GM19463 (cell line): Measurements from ENCODE around the gene SPON1.
A peak's percentile ranks its signal among the peaks of the same experiment; 100 is the strongest.

Experiments used
- ATAC-seq: cut with Tn5 transposase; IDR thresholded peaks from one replicate; pipeline ENCODE4 v1.9.1; 2021; ENCODE audit warnings: mild to moderate bottlenecking, moderate library complexity; ENCODE audit not compliant: unreplicated experiment

The SPON1 gene

DNA sequence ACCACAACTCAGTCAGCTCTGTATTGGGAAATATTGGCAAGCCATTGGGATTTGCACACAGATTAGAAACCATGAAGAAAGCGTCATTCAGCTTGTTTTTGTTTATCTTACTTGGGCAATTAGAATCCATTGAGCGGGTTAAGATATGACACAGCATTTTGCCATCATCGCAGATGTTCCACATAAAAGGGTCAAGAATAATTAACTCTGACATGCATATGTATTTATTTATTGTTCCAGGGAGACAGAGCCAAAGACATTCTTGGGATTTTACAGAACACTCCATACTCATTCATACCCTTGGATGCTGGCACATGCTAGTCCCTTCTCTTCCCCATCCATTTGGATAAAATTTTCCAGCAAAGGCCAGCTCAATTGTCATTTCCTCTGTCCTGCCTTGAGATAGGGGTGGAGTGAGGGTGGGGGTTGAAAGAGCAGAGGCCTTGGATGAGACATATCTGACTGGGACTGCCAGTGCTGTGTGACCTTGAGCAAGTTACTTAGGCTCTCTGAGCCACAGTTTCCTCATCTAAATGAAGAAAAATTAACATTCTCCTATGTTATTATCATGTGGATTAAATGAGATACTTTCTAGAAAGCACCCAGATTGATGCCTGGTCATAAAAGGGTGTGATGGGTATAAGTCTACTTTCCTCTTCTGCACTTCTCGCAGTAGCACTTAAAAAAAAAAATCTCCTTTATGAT is 216.7 kb downstream of the SPON1 start:
- ATAC-seq = no peak

DNA sequence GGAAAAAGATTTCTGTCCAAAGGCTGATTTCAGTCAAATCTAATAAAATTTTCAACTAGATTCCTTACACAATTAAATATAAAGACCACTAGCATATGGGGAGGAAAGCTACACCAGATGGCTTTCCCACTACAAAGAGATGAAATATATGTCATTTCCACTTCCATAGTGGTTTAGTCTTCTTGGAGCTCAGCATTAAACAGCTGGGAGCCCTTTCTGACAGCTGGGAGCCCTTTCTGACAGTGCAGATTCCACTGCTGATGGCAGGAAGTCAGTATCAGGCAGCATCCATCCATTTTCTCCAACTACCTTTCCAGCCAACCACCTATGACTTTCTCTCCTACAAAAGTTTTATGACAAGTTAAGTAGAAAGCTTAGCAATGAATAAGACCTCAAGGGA is 218.6 kb downstream of the SPON1 start:
- ATAC-seq = no peak

DNA sequence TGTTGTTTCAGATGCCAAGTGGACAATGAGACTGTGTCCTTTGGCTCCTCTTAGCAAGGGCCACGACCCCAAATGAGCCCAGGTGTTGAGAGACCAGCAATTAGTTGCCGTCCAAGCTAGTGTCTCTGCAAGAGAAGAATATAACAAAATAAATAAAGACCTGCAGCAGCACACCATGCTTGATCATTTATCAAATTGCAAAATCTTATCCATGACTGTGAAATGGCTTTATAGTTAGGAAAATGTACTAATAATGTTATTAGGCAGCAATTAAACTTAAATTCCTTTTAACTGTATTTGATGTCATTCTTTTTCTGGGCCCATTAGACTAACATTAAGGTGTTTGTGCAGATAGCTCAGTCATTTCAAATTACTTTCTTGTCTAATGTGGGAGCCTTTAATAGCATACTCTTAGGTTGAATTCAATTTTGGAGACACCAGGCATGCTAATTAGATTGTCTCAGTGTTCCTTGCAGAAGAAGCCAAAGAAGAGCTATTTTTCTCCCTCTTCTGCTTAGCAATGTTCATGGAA is 220.4 kb downstream of the SPON1 start:
- no peak for ATAC-seq

DNA sequence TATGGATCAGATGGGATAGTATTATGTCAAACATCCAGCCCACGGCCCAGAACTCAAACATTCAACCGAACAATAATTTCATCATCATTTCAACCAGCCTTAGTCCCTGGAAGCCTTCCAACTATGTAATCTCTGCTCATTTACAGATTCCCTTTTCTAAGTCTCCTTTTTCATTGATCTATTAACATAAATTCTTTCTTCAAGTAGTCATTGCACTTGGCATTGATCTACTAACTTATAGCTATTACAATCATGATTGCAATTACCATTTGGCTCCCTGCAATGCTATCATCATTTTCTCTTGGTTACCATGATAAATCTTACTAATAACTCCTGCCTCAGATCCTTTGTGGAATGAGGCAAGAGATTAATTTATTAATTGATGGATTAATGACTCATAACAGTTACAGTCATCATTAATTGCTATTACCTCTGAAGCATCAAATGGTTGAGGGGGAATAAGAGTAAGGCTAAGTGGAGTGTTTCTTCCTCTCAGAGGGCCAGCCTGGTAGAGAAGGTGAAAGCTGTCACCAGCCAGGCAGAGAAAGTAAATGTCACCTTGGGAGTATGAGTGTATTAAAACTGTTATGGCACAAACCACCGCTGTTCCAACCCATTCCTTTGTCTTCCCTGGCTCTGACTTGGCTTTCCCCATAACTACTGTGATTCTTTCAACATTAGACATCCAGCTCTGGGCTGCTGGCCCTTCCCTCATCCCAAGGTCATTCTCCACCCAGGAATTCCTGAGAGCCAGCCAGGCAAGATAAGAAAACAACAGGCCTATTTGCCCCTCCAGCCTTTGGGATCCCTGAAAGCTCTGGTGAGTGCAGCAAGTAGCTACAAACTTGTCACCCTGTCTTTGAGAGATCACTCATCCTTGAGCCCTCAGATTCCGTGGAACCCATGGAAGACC is 221.8 kb downstream of the SPON1 start:
- ATAC-seq = no peak

DNA sequence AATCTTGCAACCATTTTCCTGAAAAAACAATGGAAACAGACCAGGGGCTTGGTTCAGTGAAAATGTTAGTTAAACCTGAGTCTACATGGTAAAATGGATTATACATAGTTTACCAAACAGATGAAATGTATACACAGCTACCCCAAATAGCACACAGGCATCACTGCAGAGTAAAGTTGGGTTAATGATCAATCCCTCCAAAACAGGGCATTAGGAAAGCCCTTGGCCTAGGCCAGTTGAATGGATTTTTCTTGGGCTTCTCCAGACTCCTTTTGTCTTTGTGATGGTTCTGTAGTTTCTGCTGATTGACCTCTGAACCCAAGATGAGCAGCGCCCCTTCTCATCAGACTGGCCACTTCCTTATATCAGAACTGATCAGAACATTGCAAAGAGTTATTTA is 222.9 kb downstream of the SPON1 start:
- ATAC-seq = no peak

DNA sequence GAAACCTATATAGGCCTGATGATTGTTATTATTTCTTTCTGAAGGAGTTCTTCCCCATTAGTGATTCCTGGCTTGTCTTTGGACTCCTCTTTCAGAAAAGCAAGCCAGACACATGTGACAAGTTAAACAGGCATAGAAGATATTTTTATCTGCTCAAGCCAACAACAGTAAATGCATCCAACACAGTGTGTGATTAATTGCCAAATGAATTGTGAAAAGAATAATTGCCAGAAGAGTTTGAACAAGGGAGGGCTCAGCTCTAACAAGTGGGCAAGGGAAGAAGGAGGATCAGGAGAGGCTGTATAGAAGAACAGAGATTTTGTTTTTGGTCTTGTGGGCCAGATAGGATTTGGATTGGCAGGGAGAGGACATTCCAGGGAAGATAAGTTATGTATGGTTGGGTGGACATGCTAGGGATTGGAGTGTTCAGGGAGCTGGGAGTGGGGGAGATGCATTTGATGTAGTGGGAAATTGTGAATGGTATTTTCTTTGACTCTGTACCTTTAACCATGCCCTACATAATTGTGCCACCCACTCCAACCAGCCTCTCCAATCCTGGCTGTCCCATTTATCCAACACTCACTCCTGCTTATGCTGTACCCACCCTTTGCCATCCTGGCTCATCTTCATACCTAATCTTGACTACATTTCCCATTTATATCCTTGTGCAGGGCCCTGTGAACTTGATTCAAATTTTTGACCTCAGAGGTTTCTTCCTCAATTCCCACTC is 223.7 kb downstream of the SPON1 start:
- no peak for ATAC-seq

DNA sequence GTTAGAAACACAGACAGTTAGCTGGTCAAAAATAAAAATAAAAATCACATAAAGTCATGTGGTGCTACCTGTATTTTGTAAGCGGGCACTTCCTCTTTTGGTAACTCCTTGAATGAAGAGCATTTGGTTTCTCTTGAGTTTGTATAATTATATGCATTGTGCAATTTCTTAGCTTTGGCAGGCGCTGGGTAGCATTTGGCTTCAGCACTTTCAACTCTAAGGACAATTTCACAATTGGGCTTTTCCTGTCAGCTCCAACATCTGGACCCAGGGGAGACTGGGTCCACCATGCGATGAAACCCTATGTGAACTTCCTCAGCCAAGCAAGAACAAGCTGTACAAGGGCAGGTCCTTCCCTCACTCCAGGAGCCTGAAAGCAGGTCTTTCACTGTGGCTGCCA is 227.4 kb downstream of the SPON1 start:
- no peak for ATAC-seq

DNA sequence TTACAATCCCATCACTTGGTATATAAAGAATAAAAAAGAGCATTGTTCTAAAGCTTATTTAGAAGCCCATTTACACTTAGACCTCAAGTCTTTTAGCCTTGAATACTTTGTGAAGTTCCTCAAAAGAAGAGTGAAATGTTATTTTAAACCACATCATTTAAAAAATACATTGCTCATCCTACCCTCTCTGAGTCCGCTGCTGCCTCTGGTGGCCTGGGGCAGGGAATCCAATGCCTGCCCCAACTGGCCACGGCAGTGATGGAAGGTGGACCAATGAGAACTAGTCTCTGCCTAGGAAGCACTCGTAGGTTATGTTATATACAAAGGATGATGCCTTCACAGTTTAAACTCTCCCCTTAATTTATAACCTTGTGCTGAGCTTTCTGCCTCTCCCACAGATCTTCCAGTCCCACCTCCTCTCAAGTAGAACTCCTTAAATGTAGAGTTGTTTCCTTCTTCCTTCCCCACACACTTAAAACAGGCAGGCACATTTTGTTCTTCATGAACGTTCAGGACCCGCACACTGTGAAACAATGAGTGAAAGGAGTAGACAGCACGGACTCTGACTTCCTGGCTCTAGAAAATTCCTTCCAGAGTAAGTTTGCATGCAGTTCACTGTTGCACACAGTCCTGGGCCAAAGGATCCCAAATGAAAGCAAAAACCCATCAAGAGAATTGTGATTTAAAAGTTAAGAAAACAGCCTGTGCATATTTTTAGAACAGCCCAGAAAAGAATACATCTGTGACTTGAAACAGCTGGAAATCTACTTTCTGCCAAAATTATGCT is 228.7 kb downstream of the SPON1 start:
- ATAC-seq = no peak

DNA sequence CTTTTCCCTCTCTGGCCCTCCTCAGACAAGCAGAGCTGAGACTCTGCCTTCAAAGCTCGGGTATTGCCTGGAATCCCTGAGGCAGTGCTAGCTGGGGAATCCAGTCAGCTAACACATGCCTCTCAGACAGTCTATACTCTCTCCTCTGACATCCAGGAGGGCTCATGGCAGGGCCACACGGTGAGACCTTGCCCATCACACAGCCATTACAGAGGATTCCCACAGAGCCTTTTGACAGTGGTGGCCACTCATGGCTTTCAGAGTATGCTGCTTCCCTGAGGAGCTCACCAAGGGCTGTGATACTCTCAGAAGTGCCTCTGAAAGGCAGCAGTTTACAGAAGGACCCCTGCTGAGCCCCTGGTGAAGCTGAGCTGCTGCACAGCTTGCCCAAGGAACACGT is 231.1 kb downstream of the SPON1 start:
- ATAC-seq = no peak

DNA sequence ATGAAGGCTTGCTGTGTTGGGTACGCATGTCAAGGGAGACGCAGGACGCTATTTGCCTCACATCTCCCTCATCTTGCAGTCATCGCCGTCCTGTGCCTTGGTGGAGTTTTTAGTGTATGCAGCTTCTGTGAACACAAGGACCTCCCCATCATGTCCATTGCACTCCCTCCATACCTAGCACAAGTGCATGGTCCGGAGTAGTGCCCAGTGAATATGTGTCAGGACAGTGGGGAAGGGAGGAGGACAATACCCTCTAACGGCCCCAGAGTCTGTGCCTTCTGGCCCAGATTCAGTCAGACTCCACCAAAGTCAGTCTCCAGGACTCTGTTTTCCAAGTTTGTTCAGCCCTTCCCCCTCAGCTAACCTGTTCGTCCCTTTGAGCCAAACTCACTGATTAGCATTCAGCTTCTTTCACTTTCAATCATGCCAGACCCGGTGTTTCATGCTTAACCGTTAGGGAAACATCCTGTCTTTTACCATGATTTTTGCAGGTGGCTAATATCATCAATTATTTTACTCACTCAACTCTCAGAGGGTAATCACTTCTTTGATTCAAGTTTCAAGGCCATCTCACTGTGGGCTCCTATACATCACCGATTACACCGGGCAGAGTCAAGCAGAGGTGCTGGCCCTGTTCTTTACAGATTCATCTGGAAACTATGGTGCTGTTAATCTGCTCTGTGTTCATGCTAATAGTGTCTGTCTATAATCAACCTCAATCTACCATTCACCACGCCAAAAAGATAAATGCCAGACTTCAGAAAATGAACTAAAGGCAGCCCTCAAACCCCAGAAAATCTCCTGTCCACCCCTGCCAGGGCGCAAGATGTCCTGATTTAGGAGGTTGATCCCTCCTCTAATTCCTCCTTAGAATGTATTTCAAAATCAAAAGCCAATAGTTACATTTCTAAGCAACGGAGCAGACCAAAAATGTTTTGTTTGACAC is 240.0 kb downstream of the SPON1 start:
- peak; percentile 56 for ATAC-seq

DNA sequence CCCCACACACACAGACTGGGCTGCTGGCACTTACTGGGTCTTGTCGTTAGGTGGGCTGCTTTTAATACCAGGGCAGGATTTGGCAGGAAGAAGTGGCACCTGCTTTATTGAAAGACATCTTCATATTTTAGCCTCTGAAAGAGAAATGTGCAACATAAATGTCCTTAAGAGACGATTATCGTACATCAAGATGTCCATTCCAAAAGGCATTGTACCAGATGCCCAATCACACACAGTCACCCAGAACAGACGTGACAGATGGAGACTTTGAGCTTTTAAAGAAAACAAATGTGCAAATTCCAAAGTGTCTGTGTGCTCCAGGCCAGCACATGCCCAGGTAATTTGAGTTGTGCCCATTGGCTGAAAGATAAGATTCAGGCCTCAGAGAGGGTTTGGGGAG is 240.8 kb downstream of the SPON1 start:
- no peak for ATAC-seq

DNA sequence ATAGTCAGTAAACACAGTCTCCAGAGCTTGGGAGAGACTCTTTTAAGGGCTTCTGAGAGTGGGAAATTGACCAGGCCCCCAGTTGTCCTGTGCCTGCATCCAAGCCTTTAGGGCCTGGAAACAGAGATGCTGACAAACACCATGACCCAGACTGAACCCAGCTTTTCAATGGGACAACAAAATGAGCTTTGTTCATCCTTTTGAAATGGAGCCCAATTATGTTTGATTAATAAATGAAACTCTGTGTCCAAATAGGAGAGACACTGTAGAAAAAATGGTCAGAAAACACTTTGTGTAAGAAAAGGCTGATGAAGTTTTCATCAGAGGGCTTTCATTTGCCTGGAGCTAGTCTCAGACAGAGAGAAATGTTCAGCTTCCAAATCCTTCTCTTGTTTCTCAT is 250.5 kb downstream of the SPON1 start:
- ATAC-seq = no peak

DNA sequence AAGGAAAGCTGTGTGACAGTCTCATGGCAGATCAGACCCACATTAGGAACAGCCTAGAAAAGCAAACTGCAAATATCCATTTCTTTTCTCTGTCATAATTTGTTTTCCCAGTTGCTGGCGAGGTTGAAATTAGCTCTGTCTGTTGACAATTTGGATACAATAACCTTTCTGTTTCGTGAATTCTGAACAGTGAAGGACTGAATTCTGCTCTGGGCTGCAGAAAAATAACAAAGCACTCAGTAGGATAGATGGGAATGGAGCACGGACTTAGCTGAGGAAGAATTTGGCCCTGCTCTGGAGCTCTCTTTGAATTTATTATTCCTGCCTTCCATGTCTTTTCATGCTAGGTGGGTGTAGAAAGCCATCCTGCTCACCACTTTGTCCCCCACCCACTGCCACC is 256.2 kb downstream of the SPON1 start:
- no peak for ATAC-seq

DNA sequence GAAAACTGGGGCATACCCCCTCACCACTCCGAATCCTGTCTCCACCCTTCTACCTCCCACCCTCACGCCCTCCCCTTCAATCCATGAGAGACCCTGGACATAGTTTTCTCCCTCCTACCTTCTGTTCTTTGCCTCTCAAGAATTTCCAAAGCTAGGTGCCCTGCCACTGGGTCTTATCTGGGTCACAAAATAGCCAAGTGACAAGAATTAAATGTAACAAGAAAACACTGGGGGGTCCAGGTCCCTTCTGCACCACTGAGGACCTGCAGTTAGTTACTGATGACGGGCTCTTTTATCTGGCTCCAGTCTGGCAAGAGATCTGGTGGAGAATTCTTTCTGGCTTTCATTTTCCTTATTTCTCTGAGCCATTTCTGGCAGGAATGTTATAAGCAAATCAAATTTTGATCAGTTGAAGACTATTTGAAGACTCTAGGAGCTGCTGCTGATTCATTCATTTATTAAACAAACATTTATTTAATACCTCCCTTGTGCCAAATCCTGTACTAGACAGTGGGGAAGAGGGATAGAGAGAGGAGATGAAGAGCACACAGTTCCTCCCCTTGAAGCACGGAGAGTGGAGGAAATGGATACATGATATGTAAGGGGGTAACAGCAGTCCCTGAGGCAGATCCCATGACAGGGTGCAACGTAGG is 261.2 kb downstream of the SPON1 start:
- ATAC-seq = no peak

DNA sequence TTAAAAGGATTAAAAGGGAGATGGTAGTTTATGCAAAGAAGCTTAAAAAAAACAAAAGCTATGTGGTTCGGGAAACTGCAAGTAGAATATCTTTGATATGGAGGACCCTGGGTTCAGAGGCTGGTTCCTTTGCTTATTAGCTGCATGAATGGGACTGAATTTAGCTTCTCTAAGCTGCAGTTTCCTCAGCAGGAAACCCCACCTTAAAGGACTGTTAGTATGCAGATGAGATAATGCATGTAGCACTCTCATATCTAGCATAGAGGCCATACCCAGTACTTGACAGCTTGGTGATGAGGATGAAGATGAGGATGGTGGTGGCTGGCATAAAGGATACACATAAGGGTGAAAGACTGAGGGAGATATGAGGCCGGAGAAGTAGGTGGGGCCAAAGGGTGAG is 261.9 kb downstream of the SPON1 start:
- no peak for ATAC-seq

DNA sequence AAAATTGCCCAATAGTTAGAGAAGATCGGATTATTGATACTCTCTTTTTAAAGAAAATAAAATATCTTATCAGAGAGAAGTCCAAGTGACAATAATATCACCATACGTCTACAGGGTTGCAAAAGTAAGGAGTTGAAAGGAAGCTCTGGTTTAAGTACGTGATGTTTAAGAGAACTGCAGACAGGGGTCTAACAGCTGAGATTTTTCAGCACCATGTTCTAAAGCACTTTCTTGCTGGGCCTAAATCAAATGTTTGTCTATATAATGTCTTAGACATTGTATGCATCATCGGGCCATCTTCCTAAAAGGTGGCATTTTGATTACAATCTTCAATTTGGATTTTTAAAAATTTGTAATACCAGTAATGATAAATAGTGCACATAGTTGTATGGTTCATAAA is 263.1 kb downstream of the SPON1 start:
- ATAC-seq = no peak

DNA sequence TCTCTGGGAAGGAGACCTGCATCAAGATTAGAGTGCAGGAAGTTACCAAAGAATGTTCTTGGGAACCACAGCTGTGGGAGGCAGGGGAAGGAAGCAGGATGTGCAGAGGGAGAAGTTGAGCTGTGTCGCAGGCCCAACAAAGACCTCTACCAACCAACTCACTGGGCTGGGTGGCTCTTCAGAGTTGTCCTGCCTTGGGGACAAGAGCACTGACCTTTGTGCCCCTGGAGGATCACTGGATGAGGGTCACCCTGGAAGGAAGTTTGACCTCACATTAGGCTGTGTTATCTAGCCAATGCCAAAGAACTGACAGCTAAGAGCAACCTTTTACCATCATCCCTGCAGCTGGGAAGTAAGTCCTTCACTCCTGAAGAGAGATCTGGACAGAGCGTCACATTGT is 265.8 kb downstream of the SPON1 start:
- no peak for ATAC-seq

DNA sequence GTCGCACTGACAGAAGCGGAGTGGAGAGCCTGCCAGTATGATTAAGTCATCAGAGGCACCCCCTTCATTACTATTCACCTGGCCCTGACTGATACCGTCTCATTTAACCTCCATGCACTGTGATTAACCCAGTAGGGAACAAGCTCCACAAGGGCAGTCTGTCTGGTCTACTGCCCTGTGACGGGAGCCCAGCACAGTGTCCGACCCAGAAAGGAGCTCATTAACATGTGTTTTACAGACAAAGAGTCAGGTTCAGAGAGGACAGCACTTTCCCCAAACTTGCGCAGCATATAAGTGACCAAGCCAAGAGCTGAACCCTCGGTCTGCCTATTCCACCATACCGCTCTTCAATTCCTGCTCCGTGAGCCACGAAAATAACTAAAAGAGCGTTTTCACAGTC is 266.9 kb downstream of the SPON1 start:
- no peak for ATAC-seq

DNA sequence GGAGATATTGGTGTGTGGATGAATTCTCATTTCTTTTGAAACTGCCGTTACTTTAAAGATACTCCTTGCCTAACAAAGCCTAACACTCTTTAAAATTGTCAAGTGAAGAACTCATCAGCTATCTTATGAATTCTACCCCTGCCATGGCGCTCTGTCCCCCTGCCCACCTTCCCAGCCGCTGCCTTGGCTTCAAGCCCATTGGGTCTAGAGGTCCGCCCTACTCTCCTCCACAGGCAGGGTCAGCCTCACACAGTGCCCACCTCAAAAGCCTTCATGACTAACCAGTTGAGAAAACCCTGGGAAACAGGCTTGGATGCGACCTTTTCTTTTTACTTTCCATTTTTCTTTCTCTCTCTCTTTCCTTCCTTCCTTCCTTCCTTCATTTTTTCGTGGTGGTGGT is 267.9 kb downstream of the SPON1 start:
- no peak for ATAC-seq
